ENCODE measurements around the gene KXD1.

Gene KXD1

GRCh38 chr19:18566953-18567352 lies 9.3 kb downstream of the KXD1 start:
- H3K9me3 ChIP-seq (ENCODE audit: control insufficient read depth, insufficient read depth, low read length), result no peaks in the 10 kb centered on the region
- no peak overlapping the region for H3K4me3 ChIP-seq (ENCODE audit: low read depth, low read length)
- no peaks in the 10 kb centered on the region for H3K27me3 ChIP-seq (ENCODE audit: control insufficient read depth, insufficient read depth, low read length)
- H3K36me3 ChIP-seq (ENCODE audit: control insufficient read depth, insufficient read depth, low read length), result peaks cover 51% of the 10 kb centered on the region
- no peak overlapping the region for H3K9ac ChIP-seq (ENCODE audit: low read depth, low read length)
- no peaks in the 10 kb centered on the region for H3K4me1 ChIP-seq (ENCODE audit: control insufficient read depth, insufficient read depth, low read length)

- H3K4me3 ChIP-seq (ENCODE audit: low read depth, low read length), result no peak overlapping the region
- peaks cover 8% of the 10 kb centered on the region for H3K4me1 ChIP-seq (ENCODE audit: control insufficient read depth, insufficient read depth, low read length)
- no peak overlapping the region for H3K9ac ChIP-seq (ENCODE audit: low read depth, low read length)
- no peaks in the 10 kb centered on the region for H3K9me3 ChIP-seq (ENCODE audit: control insufficient read depth, insufficient read depth, low read length)
- peaks cover 49% of the 10 kb centered on the region for H3K36me3 ChIP-seq (ENCODE audit: control insufficient read depth, insufficient read depth, low read length)
- H3K27me3 ChIP-seq (ENCODE audit: control insufficient read depth, insufficient read depth, low read length), result no peaks in the 10 kb centered on the region
Observed at GRCh38 chr19:18568367-18568766, 10.7 kb downstream of the KXD1 start.

DNA sequence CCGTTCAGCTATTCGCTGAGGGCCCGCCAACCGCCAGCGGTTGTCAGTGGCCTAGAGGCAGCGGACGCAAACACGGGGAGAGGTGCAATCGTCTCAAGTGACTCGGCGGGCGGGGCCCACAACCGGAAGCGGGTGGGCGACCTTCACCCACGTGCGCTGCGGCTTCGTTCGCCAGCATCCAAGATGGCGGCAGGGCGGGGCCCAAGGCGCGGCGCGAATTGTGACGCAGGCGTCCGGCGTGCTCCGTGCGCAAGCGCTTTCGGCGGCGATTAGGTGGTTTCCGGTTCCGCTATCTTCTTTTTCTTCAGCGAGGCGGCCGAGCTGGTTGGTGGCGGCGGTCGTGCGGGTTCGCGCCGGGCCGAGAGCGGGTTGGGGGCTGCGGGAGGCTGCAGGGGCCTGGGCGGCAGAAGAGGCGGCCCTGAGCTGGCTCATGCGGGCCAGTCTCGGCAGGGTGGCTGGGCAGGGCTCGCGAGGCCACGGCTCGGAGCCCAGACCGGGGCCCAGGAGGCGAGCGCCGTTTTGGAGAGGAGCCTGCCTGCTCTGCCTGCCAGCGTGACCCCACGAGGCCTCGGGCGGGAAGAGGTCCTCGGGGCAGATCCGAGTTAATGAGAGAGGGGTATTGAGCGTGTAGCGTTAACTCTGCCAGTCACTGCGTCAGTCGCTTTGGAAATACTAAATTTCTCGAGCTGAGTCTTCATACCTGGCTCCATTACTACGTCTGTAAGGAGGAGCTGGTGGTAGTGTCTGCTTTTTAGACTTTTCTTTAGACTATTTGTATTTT lies 14.1 kb downstream of the KXD1 start, which contains the start of gene UBA52:
Gene UBA52 (plus strand): TSS at position 294 of the 781 bp plus-strand sequence. CDS start 1,444 bp downstream, outside the sequence.
- Histone ChIP-seq H3K9me3 (ENCODE audit: control insufficient read depth, insufficient read depth, low read length) (no peaks in the 10 kb centered on the region), H3K36me3 (ENCODE audit: control insufficient read depth, insufficient read depth, low read length) (peaks cover 61% of the 10 kb centered on the region), H3K27me3 (ENCODE audit: control insufficient read depth, insufficient read depth, low read length) (no peaks in the 10 kb centered on the region), H3K9ac (ENCODE audit: low read depth, low read length) (peak within 1 kb of the TSS; percentile 88), H3K4me3 (ENCODE audit: low read depth, low read length) (peak within 1 kb of the TSS; percentile 95), H3K4me1 (ENCODE audit: control insufficient read depth, insufficient read depth, low read length) (peaks cover 8% of the 10 kb centered on the region)

DNA sequence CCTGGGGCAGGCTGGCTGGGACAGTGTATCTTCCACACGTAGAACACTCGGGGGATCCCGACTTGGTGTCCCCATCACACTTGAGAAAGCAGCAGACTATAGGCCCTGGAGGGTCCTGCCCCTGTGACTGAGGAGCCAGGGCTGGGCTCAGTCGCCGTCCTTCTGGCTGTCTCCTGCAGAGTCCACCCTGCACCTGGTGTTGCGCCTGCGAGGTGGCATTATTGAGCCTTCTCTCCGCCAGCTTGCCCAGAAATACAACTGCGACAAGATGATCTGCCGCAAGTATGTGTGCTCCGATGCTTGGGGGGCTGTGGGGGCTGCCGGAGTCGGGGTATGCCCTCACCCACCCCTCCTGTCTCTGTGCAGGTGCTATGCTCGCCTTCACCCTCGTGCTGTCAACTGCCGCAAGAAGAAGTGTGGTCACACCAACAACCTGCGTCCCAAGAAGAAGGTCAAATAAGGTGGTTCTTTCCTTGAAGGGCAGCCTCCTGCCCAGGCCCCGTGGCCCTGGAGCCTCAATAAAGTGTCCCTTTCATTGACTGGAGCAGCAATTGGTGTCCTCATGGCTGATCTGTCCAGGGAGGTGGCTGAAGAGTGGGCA lies 17.1 kb downstream of the KXD1 start:
- Histone ChIP-seq H3K9me3 (ENCODE audit: control insufficient read depth, insufficient read depth, low read length) (no peaks in the 10 kb centered on the region), H3K9ac (ENCODE audit: low read depth, low read length) (no peak overlapping the region), H3K4me1 (ENCODE audit: control insufficient read depth, insufficient read depth, low read length) (peaks cover 8% of the 10 kb centered on the region), H3K4me3 (ENCODE audit: low read depth, low read length) (no peak overlapping the region), H3K27me3 (ENCODE audit: control insufficient read depth, insufficient read depth, low read length) (no peaks in the 10 kb centered on the region), H3K36me3 (ENCODE audit: control insufficient read depth, insufficient read depth, low read length) (peaks cover 45% of the 10 kb centered on the region)

DNA sequence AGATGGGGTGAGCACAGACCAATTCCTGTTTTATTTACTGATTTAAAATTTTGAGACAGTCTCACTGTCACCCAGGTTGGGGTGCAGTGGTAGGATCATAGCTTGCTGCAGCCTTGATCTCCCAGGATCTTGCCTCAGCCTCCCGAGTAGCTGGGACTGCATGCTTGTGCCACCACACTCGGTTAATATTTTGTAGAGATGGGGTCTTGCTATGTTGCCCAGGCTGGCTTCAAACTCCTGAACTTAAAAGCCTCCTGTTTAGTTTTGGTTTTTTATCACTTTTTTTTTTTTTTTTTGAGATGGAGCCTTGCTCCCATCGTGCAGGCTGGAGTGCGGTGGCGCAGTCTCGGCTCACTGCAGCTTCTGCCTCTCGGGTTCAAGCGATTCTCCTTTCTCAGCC lies 18.7 kb downstream of the KXD1 start:
- H3K9me3 ChIP-seq (ENCODE audit: control insufficient read depth, insufficient read depth, low read length), result no peaks in the 10 kb centered on the region
- H3K4me3 ChIP-seq (ENCODE audit: low read depth, low read length), result no peak overlapping the region
- H3K27me3 ChIP-seq (ENCODE audit: control insufficient read depth, insufficient read depth, low read length), result no peaks in the 10 kb centered on the region
- peaks cover 45% of the 10 kb centered on the region for H3K36me3 ChIP-seq (ENCODE audit: control insufficient read depth, insufficient read depth, low read length)
- H3K9ac ChIP-seq (ENCODE audit: low read depth, low read length), result no peak overlapping the region
- H3K4me1 ChIP-seq (ENCODE audit: control insufficient read depth, insufficient read depth, low read length), result peaks cover 8% of the 10 kb centered on the region

- no peak overlapping the region for H3K4me3 ChIP-seq (ENCODE audit: low read depth, low read length)
- H3K36me3 ChIP-seq (ENCODE audit: control insufficient read depth, insufficient read depth, low read length), result peaks cover 45% of the 10 kb centered on the region
- no peaks in the 10 kb centered on the region for H3K27me3 ChIP-seq (ENCODE audit: control insufficient read depth, insufficient read depth, low read length)
- H3K9me3 ChIP-seq (ENCODE audit: control insufficient read depth, insufficient read depth, low read length), result no peaks in the 10 kb centered on the region
- peaks cover 8% of the 10 kb centered on the region for H3K4me1 ChIP-seq (ENCODE audit: control insufficient read depth, insufficient read depth, low read length)
- H3K9ac ChIP-seq (ENCODE audit: low read depth, low read length), result no peak overlapping the region
Observed at GRCh38 chr19:18577365-18577914, 19.8 kb downstream of the KXD1 start.

GRCh38 chr19:18580311-18580710 lies 22.6 kb downstream of the KXD1 start:
- Histone ChIP-seq H3K4me3 (ENCODE audit: low read depth, low read length) (no peak overlapping the region), H3K36me3 (ENCODE audit: control insufficient read depth, insufficient read depth, low read length) (peaks cover 18% of the 10 kb centered on the region), H3K27me3 (ENCODE audit: control insufficient read depth, insufficient read depth, low read length) (no peaks in the 10 kb centered on the region), H3K9ac (ENCODE audit: low read depth, low read length) (no peak overlapping the region), H3K4me1 (ENCODE audit: control insufficient read depth, insufficient read depth, low read length) (no peaks in the 10 kb centered on the region), H3K9me3 (ENCODE audit: control insufficient read depth, insufficient read depth, low read length) (no peaks in the 10 kb centered on the region)

DNA sequence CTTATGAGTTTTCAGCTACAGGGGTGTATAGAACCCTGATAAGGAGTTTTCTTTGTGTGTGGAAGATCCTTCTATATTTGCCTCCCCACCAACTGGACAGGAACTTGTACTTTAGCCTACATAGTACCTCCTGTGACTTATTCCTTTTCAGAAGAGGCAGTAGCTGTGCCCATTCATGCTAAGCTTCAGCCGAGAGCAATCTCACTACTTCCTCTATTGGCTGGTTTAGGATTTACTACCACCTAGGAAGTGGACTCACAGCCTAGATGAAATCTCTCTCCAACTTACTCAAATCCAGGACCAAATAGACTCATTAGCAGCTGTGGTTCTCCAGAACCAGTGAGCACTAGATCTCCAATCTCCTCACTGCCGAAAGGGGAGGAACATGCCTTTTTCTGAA lies 28.6 kb downstream of the KXD1 start:
- peaks cover 5% of the 10 kb centered on the region for H3K36me3 ChIP-seq (ENCODE audit: control insufficient read depth, insufficient read depth, low read length)
- H3K4me1 ChIP-seq (ENCODE audit: control insufficient read depth, insufficient read depth, low read length), result peaks cover 5% of the 10 kb centered on the region
- no peak overlapping the region for H3K4me3 ChIP-seq (ENCODE audit: low read depth, low read length)
- no peaks in the 10 kb centered on the region for H3K9me3 ChIP-seq (ENCODE audit: control insufficient read depth, insufficient read depth, low read length)
- H3K27me3 ChIP-seq (ENCODE audit: control insufficient read depth, insufficient read depth, low read length), result no peaks in the 10 kb centered on the region
- H3K9ac ChIP-seq (ENCODE audit: low read depth, low read length), result no peak overlapping the region

DNA sequence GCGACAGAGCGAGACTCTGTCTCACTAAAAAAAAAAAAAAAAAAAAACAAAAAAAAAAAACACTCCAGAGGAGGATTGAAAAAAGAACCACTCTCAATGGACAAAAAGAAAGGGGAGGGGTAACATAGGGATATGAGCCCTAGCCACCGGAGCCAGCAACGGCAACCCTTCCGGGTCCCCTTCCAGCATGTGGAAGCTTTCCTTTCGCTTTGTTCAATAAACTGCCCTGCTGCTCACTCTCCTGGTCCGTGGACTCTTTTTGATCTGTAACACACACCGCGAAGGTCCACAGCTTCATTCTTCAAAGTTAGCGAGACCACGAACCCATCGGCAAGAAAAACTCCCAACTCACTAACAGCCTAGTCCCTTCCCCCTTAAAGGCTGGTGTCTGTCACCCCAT lies 29.9 kb downstream of the KXD1 start:
- Histone ChIP-seq H3K27me3 (ENCODE audit: control insufficient read depth, insufficient read depth, low read length) (no peaks in the 10 kb centered on the region), H3K4me3 (ENCODE audit: low read depth, low read length) (peak overlapping the region; percentile 98), H3K9me3 (ENCODE audit: control insufficient read depth, insufficient read depth, low read length) (no peaks in the 10 kb centered on the region), H3K9ac (ENCODE audit: low read depth, low read length) (no peak overlapping the region), H3K36me3 (ENCODE audit: control insufficient read depth, insufficient read depth, low read length) (peaks cover 5% of the 10 kb centered on the region), H3K4me1 (ENCODE audit: control insufficient read depth, insufficient read depth, low read length) (peaks cover 5% of the 10 kb centered on the region)

GRCh38 chr19:18587962-18588610 lies 30.4 kb downstream of the KXD1 start:
- no peaks in the 10 kb centered on the region for H3K27me3 ChIP-seq (ENCODE audit: control insufficient read depth, insufficient read depth, low read length)
- peaks cover 5% of the 10 kb centered on the region for H3K36me3 ChIP-seq (ENCODE audit: control insufficient read depth, insufficient read depth, low read length)
- no peaks in the 10 kb centered on the region for H3K9me3 ChIP-seq (ENCODE audit: control insufficient read depth, insufficient read depth, low read length)
- peaks cover 8% of the 10 kb centered on the region for H3K4me1 ChIP-seq (ENCODE audit: control insufficient read depth, insufficient read depth, low read length)
- peak overlapping the region; percentile 98 for H3K4me3 ChIP-seq (ENCODE audit: low read depth, low read length)
- peak overlapping the region; percentile 83 for H3K9ac ChIP-seq (ENCODE audit: low read depth, low read length)

DNA sequence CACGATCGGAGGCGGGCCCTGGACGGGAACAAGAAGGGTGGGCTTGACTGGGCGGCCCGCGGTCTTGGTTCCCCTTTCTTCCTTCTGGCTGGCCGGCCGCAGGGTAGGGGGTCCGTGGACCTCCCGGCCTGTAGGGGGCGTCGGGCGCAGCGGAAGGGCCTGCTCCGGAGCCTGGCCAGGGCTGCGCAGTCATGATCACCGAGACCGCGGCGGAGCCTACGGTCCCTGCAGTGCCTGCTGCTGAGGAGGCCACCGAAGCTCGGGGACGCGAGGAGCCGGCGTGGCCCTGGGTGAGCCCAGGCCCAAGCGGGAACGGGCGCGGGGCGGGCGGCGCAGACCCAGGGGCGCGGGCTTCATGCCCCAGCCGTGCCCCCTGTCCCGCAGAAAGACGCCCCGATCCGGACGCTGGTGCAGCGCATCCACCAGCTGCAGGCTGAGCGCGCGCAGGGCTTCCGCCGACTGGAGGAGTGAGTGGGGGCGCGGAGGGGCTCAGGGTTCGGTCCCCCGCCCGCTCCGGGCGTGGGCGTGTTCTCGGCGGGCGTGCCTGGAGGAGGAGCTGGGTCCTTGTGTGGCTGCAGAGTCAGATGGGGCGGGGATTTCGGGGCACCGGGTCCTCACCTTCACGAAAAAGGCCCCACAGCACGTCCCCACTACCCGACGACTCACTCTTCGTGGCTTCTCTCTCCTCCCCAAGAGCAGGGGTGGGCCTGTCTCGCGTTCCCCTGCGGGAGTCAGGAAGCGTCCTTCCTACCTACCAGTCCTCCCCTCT lies 31.1 kb downstream of the KXD1 start, which contains the start of gene REX1BD:
Gene REX1BD (plus strand): TSS at position 188 of the 769 bp plus-strand sequence. CDS start 4 bp downstream, at position 192.
- Histone ChIP-seq H3K9me3 (ENCODE audit: control insufficient read depth, insufficient read depth, low read length) (no peaks in the 10 kb centered on the region), H3K4me3 (ENCODE audit: low read depth, low read length) (peak within 1 kb of the TSS; percentile 98), H3K27me3 (ENCODE audit: control insufficient read depth, insufficient read depth, low read length) (no peaks in the 10 kb centered on the region), H3K4me1 (ENCODE audit: control insufficient read depth, insufficient read depth, low read length) (peaks cover 13% of the 10 kb centered on the region), H3K36me3 (ENCODE audit: control insufficient read depth, insufficient read depth, low read length) (peaks cover 5% of the 10 kb centered on the region), H3K9ac (ENCODE audit: low read depth, low read length) (peak within 1 kb of the TSS; percentile 83)
